T-helper 2 cell (primary cell): ENCODE results near the gene CLDN25.
"Not testable (repeated sequence)": the region's sequence is repeated elsewhere in the genome, so short reads cannot be mapped to it uniquely, and the experiment has no call there.

Experiments used
- DNase-seq, 5 experiments: peaks; one replicate each; pipeline versions ENCODE4 v3.0.0 to v3.0.0-alpha.2; 2012 to 2022
- total RNA-seq, 2 donors: gene quantifications; one replicate each; lab custom pipeline; 2026; lab: John Stamatoyannopoulos, UW

The CLDN25 gene
- 0 reads per million in 2 donors for total RNA-seq

GRCh38 chr11:113779496-113779895, at the start of gene CLDN25:
Gene CLDN25, plus strand, starts transcription at chr11:113779796. Its CDS starts 0 bp downstream, at chr11:113779796.
- no peak for DNase-seq

- DNase-seq, result peak in 1 of 5 experiments; percentile 44
These were observed 48.5 kb upstream of the CLDN25 start for GRCh38 chr11:113730887-113731726.

- DNase-seq, result no peak
These were observed 47.5 kb upstream of the CLDN25 start for GRCh38 chr11:113732092-113732491.

GRCh38 chr11:113736323-113736722, 43.3 kb upstream of the CLDN25 start:
- peak in 1 of 5 experiments; percentile 13 for DNase-seq

GRCh38 chr11:113752932-113753331, 26.7 kb upstream of the CLDN25 start:
- DNase-seq, result no peak

- DNase-seq, result no peak
These were observed 19.4 kb upstream of the CLDN25 start for GRCh38 chr11:113760241-113760640.

- DNase-seq, result not testable (repeated sequence)
These were observed 16.6 kb upstream of the CLDN25 start for GRCh38 chr11:113763040-113763439.

- peak in 1 of 5 experiments; percentile 38 for DNase-seq
These were observed 14.9 kb upstream of the CLDN25 start for GRCh38 chr11:113764527-113765219.

GRCh38 chr11:113771964-113772363, 7.6 kb upstream of the CLDN25 start:
- no peak for DNase-seq

GRCh38 chr11:113773092-113773415, 6.5 kb upstream of the CLDN25 start:
- DNase-seq, result no peak

GRCh38 chr11:113773416-113774173, 6.0 kb upstream of the CLDN25 start, which contains the start of gene ZW10:
Gene ZW10, minus strand, starts transcription at chr11:113773692. Its CDS starts 26 bp downstream, at chr11:113773666.
- peak; percentile 85 to 97 (median 89) for DNase-seq

GRCh38 chr11:113774174-113774503, 5.5 kb upstream of the CLDN25 start:
- DNase-seq, result no peak

GRCh38 chr11:113778111-113778910, 1.3 kb upstream of the CLDN25 start:
- DNase-seq, result no peak

- DNase-seq, result no peak
These were observed 2.1 kb downstream of the CLDN25 start for GRCh38 chr11:113781682-113782081.

- no peak for DNase-seq
These were observed 2.5 kb downstream of the CLDN25 start for GRCh38 chr11:113782134-113782533.

GRCh38 chr11:113789016-113789415, 9.4 kb downstream of the CLDN25 start:
- DNase-seq, result not testable (repeated sequence)

- no peak for DNase-seq
These were observed 10.2 kb downstream of the CLDN25 start for GRCh38 chr11:113789675-113790320.

- DNase-seq, result peak in 1 of 5 experiments; percentile 41
These were observed 17.2 kb downstream of the CLDN25 start for GRCh38 chr11:113796663-113797259.

- DNase-seq, result no peak
These were observed 23.0 kb downstream of the CLDN25 start for GRCh38 chr11:113802621-113803020.

- no peak for DNase-seq
These were observed 26.0 kb downstream of the CLDN25 start for GRCh38 chr11:113805640-113806039.

GRCh38 chr11:113806406-113806805, 26.8 kb downstream of the CLDN25 start:
- DNase-seq, result peak in 1 of 5 experiments; percentile 19
